ENCODE results near the gene ACTL7B.
"Not testable (repeated sequence)": the region's sequence is repeated elsewhere in the genome, so short reads cannot be mapped to it uniquely, and the experiment has no call there.

DNA sequence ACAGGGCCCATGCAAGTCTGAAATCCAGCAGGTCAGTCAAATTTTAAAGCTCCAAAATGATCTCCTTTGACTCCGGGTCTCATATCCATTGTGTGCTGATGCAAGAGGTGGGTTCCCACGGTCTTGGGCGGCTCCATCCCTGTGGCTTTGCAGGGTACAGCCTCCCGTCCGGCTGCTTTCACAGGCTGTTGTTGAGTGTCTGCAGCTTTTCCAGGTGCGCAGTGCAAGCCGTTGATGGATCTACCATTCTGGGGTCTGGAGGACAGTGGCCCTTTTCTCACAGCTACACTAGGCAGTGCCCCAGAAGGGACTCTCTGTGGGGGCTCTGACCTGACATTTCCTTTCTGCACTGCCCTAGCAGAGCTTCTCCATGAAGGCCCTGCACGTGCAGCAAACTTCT, 7.5 kb downstream of the ACTL7B start:
- TF ChIP-seq, protein P1, sequence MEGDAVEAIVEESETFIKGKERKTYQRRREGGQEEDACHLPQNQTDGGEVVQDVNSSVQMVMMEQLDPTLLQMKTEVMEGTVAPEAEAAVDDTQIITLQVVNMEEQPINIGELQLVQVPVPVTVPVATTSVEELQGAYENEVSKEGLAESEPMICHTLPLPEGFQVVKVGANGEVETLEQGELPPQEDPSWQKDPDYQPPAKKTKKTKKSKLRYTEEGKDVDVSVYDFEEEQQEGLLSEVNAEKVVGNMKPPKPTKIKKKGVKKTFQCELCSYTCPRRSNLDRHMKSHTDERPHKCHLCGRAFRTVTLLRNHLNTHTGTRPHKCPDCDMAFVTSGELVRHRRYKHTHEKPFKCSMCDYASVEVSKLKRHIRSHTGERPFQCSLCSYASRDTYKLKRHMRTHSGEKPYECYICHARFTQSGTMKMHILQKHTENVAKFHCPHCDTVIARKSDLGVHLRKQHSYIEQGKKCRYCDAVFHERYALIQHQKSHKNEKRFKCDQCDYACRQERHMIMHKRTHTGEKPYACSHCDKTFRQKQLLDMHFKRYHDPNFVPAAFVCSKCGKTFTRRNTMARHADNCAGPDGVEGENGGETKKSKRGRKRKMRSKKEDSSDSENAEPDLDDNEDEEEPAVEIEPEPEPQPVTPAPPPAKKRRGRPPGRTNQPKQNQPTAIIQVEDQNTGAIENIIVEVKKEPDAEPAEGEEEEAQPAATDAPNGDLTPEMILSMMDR (IDR thresholded peaks at IDR 0.05): not testable (repeated sequence)
- TF ChIP-seq POLR2A (IDR thresholded peaks at IDR 0.05): not testable (repeated sequence)

All from body of pancreas (tissue), 4 donors.